ENCODE results near the gene ZNF112.
A peak's percentile ranks its signal among the peaks of the same experiment; 100 is the strongest.
"Not testable (repeated sequence)": the region's sequence is repeated elsewhere in the genome, so short reads cannot be mapped to it uniquely, and the experiment has no call there.

Gene ZNF112

GRCh38 chr19:44356383-44357111, at the start of gene ZNF112:
ZNF112 (minus strand) TSS chr19:44356680; CDS start chr19:44340539, 16,141 bp downstream.
- DNase-seq (ENCODE audit: low read depth), result no peak

DNA sequence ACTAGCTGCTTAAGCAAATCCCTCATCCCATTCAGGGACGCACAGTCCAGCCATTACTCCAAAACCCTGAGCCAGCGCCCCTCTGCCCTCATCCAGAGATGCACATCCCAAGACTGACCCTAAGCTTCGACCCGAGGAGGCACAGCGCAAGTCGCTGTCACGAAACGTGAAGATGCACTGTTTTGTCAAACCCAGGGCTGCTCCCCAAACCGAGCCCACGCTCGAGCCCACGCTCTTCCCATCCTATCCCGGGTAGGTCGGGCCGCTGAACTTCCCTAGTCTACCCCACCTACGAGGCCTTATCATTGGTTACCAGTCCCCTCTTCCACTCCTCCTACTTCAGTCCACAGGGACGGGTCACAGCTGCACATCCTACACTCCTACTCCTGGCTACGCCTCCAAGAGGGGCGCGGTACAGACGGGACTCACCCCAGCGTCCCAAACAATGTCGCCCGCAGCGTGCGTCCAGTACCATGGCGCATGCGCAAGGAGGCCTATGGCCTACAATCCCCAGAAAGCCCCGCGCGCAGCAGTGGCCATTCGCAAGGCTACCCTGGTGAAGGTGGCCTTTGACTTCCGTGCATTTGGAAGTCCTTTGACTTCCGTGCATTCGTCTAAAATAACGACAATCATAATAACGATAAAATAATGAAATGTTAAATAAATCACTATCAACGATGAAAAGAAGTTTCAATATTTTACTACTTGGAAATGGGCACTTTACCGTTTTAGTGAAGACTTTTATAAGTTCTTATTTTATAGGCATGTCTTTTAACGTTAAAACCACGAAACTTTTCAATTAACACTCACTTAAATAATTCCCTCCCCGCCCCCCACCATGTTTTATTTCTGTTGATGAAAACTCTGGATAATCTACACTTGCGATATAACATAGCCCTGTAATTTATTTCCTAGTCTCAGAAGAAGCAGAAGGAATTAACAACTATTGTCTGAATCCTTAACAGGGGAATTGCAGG, 44.9 kb upstream of the ZNF112 start, which contains the start of gene ZNF285:
Gene ZNF285, minus strand, starts transcription at position 470 of the 977 bp plus-strand sequence. CDS start 4,395 bp downstream, outside the sequence.
- peak; percentile 65 for DNase-seq (ENCODE audit: low read depth)

GRCh38 chr19:44389268-44389667, 32.8 kb upstream of the ZNF112 start:
- not testable (repeated sequence) for DNase-seq (ENCODE audit: low read depth)

GRCh38 chr19:44374789-44375188, 18.3 kb upstream of the ZNF112 start:
- DNase-seq (ENCODE audit: low read depth), result no peak

GRCh38 chr19:44371815-44372480, 15.5 kb upstream of the ZNF112 start:
- DNase-seq (ENCODE audit: low read depth), result no peak

DNA sequence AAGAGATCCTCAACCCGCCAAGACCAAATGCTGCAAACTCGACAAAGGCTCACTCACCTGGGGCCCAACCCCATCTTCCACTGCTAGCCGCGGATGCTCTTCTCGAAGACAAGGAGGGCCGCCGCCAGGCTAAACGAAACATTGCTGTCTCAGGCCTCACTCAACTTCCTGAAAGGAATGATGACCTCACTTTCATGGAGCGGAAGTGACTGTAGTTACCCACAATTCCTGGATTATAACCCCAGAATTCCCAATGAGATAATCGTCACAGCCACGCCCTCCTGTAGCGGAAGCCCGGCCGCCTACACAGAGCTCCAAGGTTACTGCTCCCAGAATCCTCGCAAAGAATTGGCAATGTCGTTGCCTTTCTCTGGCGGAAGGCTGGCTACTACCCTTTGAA, 10.5 kb upstream of the ZNF112 start:
- no peak for DNase-seq (ENCODE audit: low read depth)

DNA sequence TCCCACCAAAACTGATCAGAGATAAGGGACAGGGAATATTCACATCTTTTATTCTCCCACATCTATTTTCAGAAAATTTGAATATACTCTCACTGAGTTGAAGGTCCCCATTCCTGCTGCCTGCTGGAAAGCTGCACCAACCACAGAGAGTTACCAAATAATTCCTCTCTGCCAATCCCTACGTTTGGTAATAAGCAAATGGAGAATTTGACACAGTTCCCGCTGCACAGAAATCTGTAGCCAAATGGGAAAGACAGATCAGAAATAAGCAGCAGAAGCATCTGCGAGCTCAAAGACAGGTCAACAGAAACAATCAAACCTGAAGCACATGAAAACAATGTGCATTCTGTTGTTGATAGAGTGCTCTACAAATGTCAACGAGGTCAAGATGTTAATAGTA, 9.9 kb downstream of the ZNF112 start:
- DNase-seq (ENCODE audit: low read depth), result no peak

DNA sequence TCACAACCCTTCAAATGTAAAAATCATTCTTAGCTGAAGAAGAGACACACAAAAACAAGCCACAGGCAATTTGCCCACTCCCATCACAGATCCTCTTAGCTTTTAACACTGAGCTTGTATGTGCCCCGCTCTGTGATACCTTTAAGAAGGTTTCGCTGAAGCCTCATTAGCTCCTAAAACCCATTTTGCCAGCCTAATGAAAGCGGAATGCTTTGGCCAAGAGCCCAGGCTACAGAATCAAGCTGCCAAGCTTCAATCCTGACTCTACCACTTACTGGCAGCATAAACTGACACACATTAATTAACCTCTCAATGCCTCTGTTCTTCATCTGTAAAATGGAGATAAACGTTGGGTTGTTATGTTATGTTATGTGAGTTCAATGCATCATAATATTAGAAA, 10.5 kb downstream of the ZNF112 start:
- no peak for DNase-seq (ENCODE audit: low read depth)

- no peak for DNase-seq (ENCODE audit: low read depth)
Observed at GRCh38 chr19:44344255-44344654, 12.2 kb downstream of the ZNF112 start.

- DNase-seq (ENCODE audit: low read depth), result no peak
Observed at GRCh38 chr19:44341794-44342193, 14.7 kb downstream of the ZNF112 start.

GRCh38 chr19:44334639-44335038, 21.8 kb downstream of the ZNF112 start:
- not testable (repeated sequence) for DNase-seq (ENCODE audit: low read depth)

- no peak for DNase-seq (ENCODE audit: low read depth)
Observed at GRCh38 chr19:44332145-44332544, 24.3 kb downstream of the ZNF112 start.

DNA sequence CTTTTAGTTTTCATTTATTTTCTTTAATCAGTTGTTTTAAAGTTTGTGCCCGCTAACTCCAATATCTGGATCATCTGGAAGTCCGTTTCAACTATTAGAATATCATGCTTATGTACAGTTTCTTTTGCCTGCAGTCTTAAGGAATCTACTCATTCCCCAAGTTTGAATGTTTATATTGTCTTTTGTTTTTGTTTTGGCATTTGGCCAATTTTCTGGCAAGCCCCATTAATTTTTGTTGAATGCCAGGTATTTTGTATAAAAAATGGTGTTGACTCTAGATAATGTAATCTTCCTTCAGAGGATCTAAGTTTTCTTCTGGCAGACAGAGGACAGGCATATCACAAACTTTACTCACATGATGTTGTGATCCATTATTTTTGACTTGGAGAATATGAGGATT, 40.6 kb downstream of the ZNF112 start:
- DNase-seq (ENCODE audit: low read depth), result no peak

GRCh38 chr19:44313231-44313630, 43.2 kb downstream of the ZNF112 start:
- no peak for DNase-seq (ENCODE audit: low read depth)

DNA sequence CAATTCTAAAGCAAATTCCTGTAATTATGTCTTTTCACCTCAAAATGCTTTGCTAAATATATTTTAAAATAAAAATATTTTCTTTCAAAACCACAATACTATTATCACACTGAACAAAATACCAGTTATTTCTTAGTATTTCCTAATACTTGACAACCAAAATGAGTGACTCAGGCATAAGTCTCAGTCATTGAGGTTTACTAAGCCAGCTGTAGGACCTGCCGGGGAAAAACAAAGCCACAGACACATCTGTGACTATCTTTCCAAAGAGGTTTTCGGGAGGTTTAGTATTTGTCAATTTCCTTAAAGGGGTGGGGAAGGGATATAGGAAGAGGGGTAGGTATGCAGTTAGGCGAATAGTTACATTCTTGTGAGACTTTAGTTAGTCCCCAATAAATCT, 48.5 kb downstream of the ZNF112 start:
- DNase-seq (ENCODE audit: low read depth), result no peak

DNA sequence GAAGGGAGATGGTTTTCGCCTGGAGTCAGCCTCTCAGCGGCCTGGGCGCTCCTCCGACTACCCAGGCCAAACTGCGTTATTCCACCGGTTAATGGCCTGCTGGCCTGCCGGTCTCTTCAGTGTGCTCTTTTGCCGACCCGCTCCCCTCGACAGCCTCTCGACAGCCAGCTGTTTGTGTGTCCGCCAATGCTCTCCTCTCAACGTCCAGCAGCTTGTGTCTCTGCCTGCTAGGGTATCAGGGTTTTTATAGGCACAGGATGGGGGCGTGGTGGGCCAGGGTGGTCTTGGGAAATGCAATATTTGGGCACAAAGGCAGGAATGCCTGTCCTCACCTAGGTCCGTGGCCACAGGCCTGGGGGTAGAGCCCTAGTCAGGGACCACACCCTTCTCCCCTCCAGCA, 50.2 kb downstream of the ZNF112 start:
- DNase-seq (ENCODE audit: low read depth), result no peak

DNA sequence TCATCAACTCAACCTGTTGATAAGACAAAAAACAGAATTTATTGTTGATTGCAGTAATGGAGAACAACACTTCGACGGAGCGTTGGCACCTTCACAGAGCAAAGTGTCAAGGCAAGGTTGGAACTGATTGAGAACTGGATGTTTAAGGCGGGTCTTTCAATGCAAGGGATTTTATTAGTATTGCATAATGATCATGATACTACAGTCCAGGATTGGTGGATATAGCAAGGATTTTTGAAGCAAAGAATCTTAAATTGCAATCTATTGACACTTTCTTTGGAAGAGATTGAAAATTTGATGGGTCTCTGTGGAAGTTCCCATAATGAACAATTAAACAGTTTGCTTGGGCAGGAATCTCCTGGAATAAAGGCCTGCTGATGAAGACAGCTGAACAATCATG, 51.0 kb downstream of the ZNF112 start:
- DNase-seq (ENCODE audit: low read depth), result no peak

DNA sequence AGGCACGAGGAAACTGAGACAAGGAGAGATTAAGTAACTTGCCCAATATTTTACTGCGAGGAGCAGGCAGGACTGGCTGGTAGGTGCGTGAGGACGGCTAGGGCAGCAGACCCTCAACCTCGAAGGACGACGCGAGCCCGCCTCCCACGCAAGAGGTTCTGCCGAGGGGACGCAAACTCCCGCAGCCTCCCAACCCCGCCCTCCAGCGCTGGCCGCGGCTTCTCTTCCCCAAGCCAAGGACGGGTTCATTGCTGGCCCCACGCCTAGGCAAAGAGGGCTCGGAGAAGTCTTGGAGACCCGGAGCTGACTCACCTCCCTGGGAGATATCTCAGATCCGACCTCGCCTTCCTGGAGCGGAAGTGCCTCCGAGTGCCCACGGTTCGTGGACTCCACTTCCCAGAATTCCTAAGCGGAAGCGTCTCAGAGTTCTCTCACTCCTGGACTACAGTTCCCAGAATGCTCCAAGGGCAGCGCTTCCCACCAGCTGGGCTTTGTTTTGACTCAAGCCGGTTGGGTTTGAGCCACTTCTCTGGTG, 51.8 kb downstream of the ZNF112 start, which contains the start of gene ZNF235:
Gene ZNF235, minus strand, starts transcription at position 367 of the 535 bp plus-strand sequence. CDS start 1,621 bp downstream, outside the sequence.
- peak; percentile 51 for DNase-seq (ENCODE audit: low read depth)

DNA sequence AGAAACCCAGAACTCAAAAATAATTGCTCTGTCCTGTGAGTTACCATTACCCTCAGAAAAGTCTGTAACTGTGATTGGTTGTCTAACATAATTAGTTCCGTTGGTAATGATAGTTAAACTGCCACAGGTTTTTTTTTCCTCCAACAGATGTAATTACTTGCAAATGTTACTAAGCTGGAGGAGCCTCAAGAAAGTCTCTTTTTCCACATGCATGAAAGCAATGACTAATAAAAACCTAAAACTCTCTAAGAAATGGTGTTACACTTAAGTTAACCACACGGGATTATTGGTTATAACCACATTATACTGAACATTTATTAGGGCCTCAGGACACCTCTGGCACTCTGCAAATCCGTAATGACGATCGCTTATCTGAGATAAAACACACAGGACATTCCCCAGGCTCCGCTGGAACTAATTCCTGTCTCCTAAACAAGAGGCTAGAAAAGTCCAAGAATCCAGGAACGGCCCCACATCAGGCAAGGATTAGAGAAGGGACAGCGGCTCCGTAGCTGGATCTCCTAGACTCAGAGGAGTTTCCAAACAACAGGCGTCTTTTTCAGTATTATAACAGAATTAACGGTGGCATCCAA, 52.4 kb downstream of the ZNF112 start:
- no peak for DNase-seq (ENCODE audit: low read depth)

DNA sequence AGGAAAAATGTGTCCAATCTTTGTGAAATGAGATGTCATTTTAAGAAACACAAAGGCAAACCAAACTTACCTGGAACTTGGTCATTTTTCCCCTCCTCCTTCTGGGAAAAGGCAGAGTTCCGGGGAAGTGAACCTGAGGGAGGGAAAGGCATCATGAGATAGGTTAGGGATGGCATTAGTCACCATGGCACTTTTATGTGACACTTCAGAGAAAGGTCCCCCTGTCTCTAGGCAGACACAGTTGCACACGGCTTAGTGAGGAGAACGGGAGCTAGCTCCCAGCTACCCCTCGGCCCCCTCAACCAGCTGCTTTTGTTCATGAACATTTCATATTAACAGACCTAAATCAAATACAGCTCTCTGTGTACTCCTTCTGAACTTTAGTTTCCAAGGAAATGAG, 53.2 kb downstream of the ZNF112 start:
- DNase-seq (ENCODE audit: low read depth), result no peak

GRCh38 chr19:44284968-44285367, 71.5 kb downstream of the ZNF112 start:
- no peak for DNase-seq (ENCODE audit: low read depth)

DNA sequence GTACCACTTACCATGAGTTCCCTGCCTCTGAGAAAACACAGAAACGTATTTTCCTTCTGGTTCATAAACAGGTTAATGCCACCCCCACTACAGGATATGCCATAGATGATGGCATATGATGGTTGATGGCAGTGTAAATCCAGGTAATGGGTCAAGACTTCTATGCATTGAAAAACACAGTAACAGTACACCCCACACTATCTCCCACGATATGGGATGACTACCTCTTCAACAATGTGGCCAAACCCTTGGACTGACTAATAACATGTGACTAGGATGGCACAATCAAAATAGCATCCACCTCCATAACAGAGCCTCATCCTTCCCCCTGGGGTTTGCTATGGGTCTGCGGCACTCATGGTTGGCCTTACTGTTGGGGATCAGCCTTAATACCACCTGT, 73.6 kb downstream of the ZNF112 start:
- no peak for DNase-seq (ENCODE audit: low read depth)

Measured in stimulated activated CD8-positive, alpha-beta memory T cell treated with anti-CD3 and anti-CD28 coated beads, Interleukin-7, amount 100 ng/mL, for 24 hours (primary cell).